ENCODE data around the gene MAMDC4. TPM values are rescaled to one million over a fixed set of nuclear protein-coding genes. Genes with fewer than 3 reads are reported as not detected.

The MAMDC4 gene
- total RNA-seq, 6 experiments from 2014 or later: 2.3 to 3.4 (median 3.0) TPM

Small RNAs within 50 kb of the gene (microRNA-seq; reads per million reads assigned to microRNA genes)
- not detected for gene MIR4292
- 3.9 reads per million for gene MIR4479

Other genes with a start within 250 kb of the MAMDC4 start
- gene EGFL7, start 189.4 kb upstream of the MAMDC4 start, total RNA-seq (2021; fragmentation: NEBNext Ultra II Directional; extraction: Animal tissue kit (Norgen Biotek cat#: 25700)): 1 to 10 TPM; 3.5 to 6.3 (median 5.6) TPM
- gene AGPAT2, start 164.9 kb upstream of the MAMDC4 start, total RNA-seq (2021; fragmentation: NEBNext Ultra II Directional; extraction: Animal tissue kit (Norgen Biotek cat#: 25700)): 10 to 100 TPM; 48.7 to 58.4 (median 54.8) TPM
- not detected for gene DIPK1B, start 139.8 kb upstream of the MAMDC4 start, total RNA-seq (2021; fragmentation: NEBNext Ultra II Directional; extraction: Animal tissue kit (Norgen Biotek cat#: 25700))
- not detected for gene LCN10, start 109.4 kb upstream of the MAMDC4 start, total RNA-seq (2021; fragmentation: NEBNext Ultra II Directional; extraction: Animal tissue kit (Norgen Biotek cat#: 25700))
- not detected for gene LCN6, start 103.8 kb upstream of the MAMDC4 start, total RNA-seq (2021; fragmentation: NEBNext Ultra II Directional; extraction: Animal tissue kit (Norgen Biotek cat#: 25700))
- not detected for gene LCN8, start 94.1 kb upstream of the MAMDC4 start, total RNA-seq (2021; fragmentation: NEBNext Ultra II Directional; extraction: Animal tissue kit (Norgen Biotek cat#: 25700))
- gene LCN15, start 87.8 kb upstream of the MAMDC4 start, total RNA-seq (2021; fragmentation: NEBNext Ultra II Directional; extraction: Animal tissue kit (Norgen Biotek cat#: 25700)): not detected
- 10 to 100 TPM; 46.1 to 62.2 (median 52.6) TPM for gene TMEM141, start 61.0 kb upstream of the MAMDC4 start, total RNA-seq (2021; fragmentation: NEBNext Ultra II Directional; extraction: Animal tissue kit (Norgen Biotek cat#: 25700))
- gene CCDC183, start 56.0 kb upstream of the MAMDC4 start, total RNA-seq (2021; fragmentation: NEBNext Ultra II Directional; extraction: Animal tissue kit (Norgen Biotek cat#: 25700)): under 1 TPM; 0.25 to 0.87 (median 0.34) TPM
- 10 to 100 TPM; 77.8 to 87.7 (median 84.0) TPM for gene RABL6, start 44.4 kb upstream of the MAMDC4 start, total RNA-seq (2021; fragmentation: NEBNext Ultra II Directional; extraction: Animal tissue kit (Norgen Biotek cat#: 25700))
- 1 to 10 TPM; 4.5 to 8.0 (median 5.3) TPM for gene AJM1, start 9.9 kb upstream of the MAMDC4 start, total RNA-seq (2021; fragmentation: NEBNext Ultra II Directional; extraction: Animal tissue kit (Norgen Biotek cat#: 25700))
- gene PHPT1, start 2.9 kb upstream of the MAMDC4 start, total RNA-seq (2021; fragmentation: NEBNext Ultra II Directional; extraction: Animal tissue kit (Norgen Biotek cat#: 25700)): 100 to 1,000 TPM; 156 to 181 (median 169) TPM
- gene EDF1, start 14.0 kb downstream of the MAMDC4 start, total RNA-seq (2021; fragmentation: NEBNext Ultra II Directional; extraction: Animal tissue kit (Norgen Biotek cat#: 25700)): 100 to 1,000 TPM; 369 to 460 (median 443) TPM
- 10 to 100 TPM; 11.1 to 15.9 (median 13.6) TPM for gene TRAF2, start 34.2 kb downstream of the MAMDC4 start, total RNA-seq (2021; fragmentation: NEBNext Ultra II Directional; extraction: Animal tissue kit (Norgen Biotek cat#: 25700))
- 100 to 1,000 TPM in 1 of 6 experiments, 10 to 100 TPM in 5; 89.1 to 102 (median 94.4) TPM for gene FBXW5, start 92.4 kb downstream of the MAMDC4 start, total RNA-seq (2021; fragmentation: NEBNext Ultra II Directional; extraction: Animal tissue kit (Norgen Biotek cat#: 25700))
- gene C8G, start 92.9 kb downstream of the MAMDC4 start, total RNA-seq (2021; fragmentation: NEBNext Ultra II Directional; extraction: Animal tissue kit (Norgen Biotek cat#: 25700)): 1 to 10 TPM in 3 of 6 experiments, under 1 TPM in 3; 0.51 to 1.8 (median 0.97) TPM
- gene LCN12, start 99.9 kb downstream of the MAMDC4 start, total RNA-seq (2021; fragmentation: NEBNext Ultra II Directional; extraction: Animal tissue kit (Norgen Biotek cat#: 25700)): under 1 TPM in 2 of 6 experiments, not detected in 4; 0.14 to 0.31 TPM
- not detected for gene PTGDS, start 125.2 kb downstream of the MAMDC4 start, total RNA-seq (2021; fragmentation: NEBNext Ultra II Directional; extraction: Animal tissue kit (Norgen Biotek cat#: 25700))
- gene LCNL1, start 130.6 kb downstream of the MAMDC4 start, total RNA-seq (2021; fragmentation: NEBNext Ultra II Directional; extraction: Animal tissue kit (Norgen Biotek cat#: 25700)): not detected
- 10 to 100 TPM; 26.0 to 42.6 (median 29.0) TPM for gene PAXX, start 140.1 kb downstream of the MAMDC4 start, total RNA-seq (2021; fragmentation: NEBNext Ultra II Directional; extraction: Animal tissue kit (Norgen Biotek cat#: 25700))
- gene CLIC3, start 144.2 kb downstream of the MAMDC4 start, total RNA-seq (2021; fragmentation: NEBNext Ultra II Directional; extraction: Animal tissue kit (Norgen Biotek cat#: 25700)): 10 to 100 TPM in 2 of 6 experiments, 1 to 10 TPM in 4; 2.7 to 14.6 (median 4.0) TPM
- 10 to 100 TPM; 18.3 to 36.3 (median 23.6) TPM for gene ABCA2, start 175.9 kb downstream of the MAMDC4 start, total RNA-seq (2021; fragmentation: NEBNext Ultra II Directional; extraction: Animal tissue kit (Norgen Biotek cat#: 25700))
- gene FUT7, start 179.7 kb downstream of the MAMDC4 start, total RNA-seq (2021; fragmentation: NEBNext Ultra II Directional; extraction: Animal tissue kit (Norgen Biotek cat#: 25700)): not detected
- gene NPDC1, start 193.8 kb downstream of the MAMDC4 start, total RNA-seq (2021; fragmentation: NEBNext Ultra II Directional; extraction: Animal tissue kit (Norgen Biotek cat#: 25700)): 100 to 1,000 TPM; 112 to 197 (median 119) TPM
- gene ENTPD2, start 201.7 kb downstream of the MAMDC4 start, total RNA-seq (2021; fragmentation: NEBNext Ultra II Directional; extraction: Animal tissue kit (Norgen Biotek cat#: 25700)): under 1 TPM in 3 of 6 experiments, not detected in 3; 0.12 to 0.28 (median 0.16) TPM
- 10 to 100 TPM in 5 of 6 experiments, 1 to 10 TPM in 1; 7.7 to 14.8 (median 11.3) TPM for gene SAPCD2, start 218.2 kb downstream of the MAMDC4 start, total RNA-seq (2021; fragmentation: NEBNext Ultra II Directional; extraction: Animal tissue kit (Norgen Biotek cat#: 25700))
- gene UAP1L1, start 225.2 kb downstream of the MAMDC4 start, total RNA-seq (2021; fragmentation: NEBNext Ultra II Directional; extraction: Animal tissue kit (Norgen Biotek cat#: 25700)): 10 to 100 TPM in 5 of 6 experiments, 1 to 10 TPM in 1; 9.4 to 13.1 (median 10.6) TPM
- 10 to 100 TPM; 70.1 to 90.2 (median 77.6) TPM for gene MAN1B1, start 234.6 kb downstream of the MAMDC4 start, total RNA-seq (2021; fragmentation: NEBNext Ultra II Directional; extraction: Animal tissue kit (Norgen Biotek cat#: 25700))

All from HFFc6 (cell line).